IMR-90 (cell line): Measurements from ENCODE around the gene C7.

Experiments used
- CTCF ChIP-seq: conservative IDR thresholded peaks from 2 replicates; pipeline ENCODE4 v1.5.1; 2012; ENCODE audit warnings: mild to moderate bottlenecking, low read depth, low read length, improper control_type of control experiment
- ELK1 ChIP-seq: fragments of 150-350 bp; IDR thresholded peaks from 2 replicates; pipeline ENCODE4 v1.6.1; 2016; ENCODE audit warnings: low read depth, mild to moderate bottlenecking, low read length, moderate library complexity, borderline replicate concordance
- MAFK ChIP-seq: IDR thresholded peaks from 2 replicates; pipeline ENCODE4 v1.6.1; 2012; ENCODE audit warnings: low read depth, low read length, improper control_type of control experiment
- MAZ ChIP-seq: IDR thresholded peaks from 2 replicates; pipeline ENCODE4 v1.6.1; 2012; ENCODE audit warnings: low read depth, mild to moderate bottlenecking, low read length, improper control_type of control experiment, moderate library complexity, borderline replicate concordance
- POLR2A ChIP-seq: IDR thresholded peaks from 2 replicates; pipeline ENCODE4 v1.6.1; 2012; ENCODE audit warnings: mild to moderate bottlenecking, low read depth, low read length
- RCOR1 ChIP-seq: IDR thresholded peaks from 2 replicates; pipeline ENCODE4 v1.6.1; 2012; ENCODE audit warnings: mild to moderate bottlenecking, low read length, improper control_type of control experiment; ENCODE audit not compliant: insufficient replicate concordance
- RFX5 ChIP-seq: IDR thresholded peaks from 2 replicates; pipeline ENCODE4 v1.8.0; 2012; ENCODE audit warnings: low read depth, mild to moderate bottlenecking, low read length, moderate library complexity
- SMC3 ChIP-seq: fragments of 150-350 bp; IDR thresholded peaks from 2 replicates; pipeline ENCODE4 v1.6.1; 2016; ENCODE audit warnings: low read depth, mild to moderate bottlenecking, antibody characterized with exemption, low read length, moderate library complexity
- USF2 ChIP-seq: fragments of 150-350 bp; IDR thresholded peaks from 2 replicates; pipeline ENCODE4 v1.6.1; 2017; ENCODE audit warnings: mild to moderate bottlenecking, antibody characterized with exemption, low read length, low read depth

- TF ChIP-seq RFX5 (no peak), CTCF (no peak), RCOR1 (no peak), POLR2A (no peak), ELK1 (no peak), SMC3 (no peak), MAFK (no peak), USF2 (no peak), MAZ (no peak)
Observed at GRCh38 chr5:41010572-41010971, 101.3 kb downstream of the C7 start.
